ENCODE data around the gene PYGL.

Gene PYGL

GRCh38 chr14:50871914-50872732, 72.2 kb downstream of the PYGL start, which contains the start of gene ABHD12B:
TSS of gene ABHD12B (plus strand) at chr14:50872053. CDS start at chr14:50872175, 122 bp downstream.
- DNase-seq (ENCODE audit: low read depth in 2 of 2), result no peak

DNA sequence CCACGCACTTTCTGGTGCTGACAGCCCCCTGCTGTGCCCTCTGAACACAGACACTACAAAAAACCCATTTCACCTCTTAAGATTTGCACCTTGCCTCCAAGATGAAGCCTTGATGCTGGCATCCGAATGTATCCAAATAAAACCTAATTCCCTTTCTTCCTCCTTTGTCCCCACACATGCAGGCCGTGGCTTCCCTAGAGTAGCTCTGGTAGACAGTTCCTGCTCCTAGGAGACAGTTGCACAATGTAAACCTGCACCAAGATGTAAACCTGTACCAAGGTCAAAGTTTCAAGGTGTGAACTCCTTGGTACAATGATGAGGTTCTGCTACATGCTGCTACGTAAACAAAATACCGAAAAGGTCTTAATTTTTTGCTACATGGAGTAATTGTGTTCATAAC, 73.1 kb downstream of the PYGL start:
- no peak for DNase-seq (ENCODE audit: low read depth in 2 of 2)

GRCh38 chr14:50865391-50866076, 78.7 kb downstream of the PYGL start:
- DNase-seq (ENCODE audit: low read depth in 2 of 2), result no peak

GRCh38 chr14:50864946-50865345, 79.3 kb downstream of the PYGL start:
- no peak for DNase-seq (ENCODE audit: low read depth in 2 of 2)

DNA sequence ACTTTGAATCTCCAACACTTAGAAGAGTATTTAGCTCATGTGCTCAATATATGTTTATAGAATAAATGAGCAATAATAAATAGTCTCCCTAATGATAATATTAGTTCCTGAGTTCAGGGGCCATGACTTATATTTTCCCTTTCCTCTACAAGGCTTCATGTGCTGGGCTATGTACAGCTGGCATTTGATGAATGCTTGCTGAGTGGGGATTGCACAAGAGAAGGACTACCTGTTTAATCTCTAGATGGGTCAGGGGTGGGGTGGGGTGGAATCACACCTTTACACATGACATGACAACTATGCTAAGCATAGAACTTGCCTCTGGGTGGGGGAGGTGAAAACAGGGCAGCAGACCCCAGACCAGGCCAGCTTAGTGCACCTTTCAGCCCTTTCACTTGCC, 80.0 kb downstream of the PYGL start:
- no peak for DNase-seq (ENCODE audit: low read depth in 2 of 2)

- no peak for DNase-seq (ENCODE audit: low read depth in 2 of 2)
Observed at GRCh38 chr14:50862036-50862570, 82.2 kb downstream of the PYGL start.

- peak; percentile 78 to 87 for DNase-seq (ENCODE audit: low read depth in 2 of 2)
Observed at GRCh38 chr14:50860478-50861086, 83.7 kb downstream of the PYGL start.

DNA sequence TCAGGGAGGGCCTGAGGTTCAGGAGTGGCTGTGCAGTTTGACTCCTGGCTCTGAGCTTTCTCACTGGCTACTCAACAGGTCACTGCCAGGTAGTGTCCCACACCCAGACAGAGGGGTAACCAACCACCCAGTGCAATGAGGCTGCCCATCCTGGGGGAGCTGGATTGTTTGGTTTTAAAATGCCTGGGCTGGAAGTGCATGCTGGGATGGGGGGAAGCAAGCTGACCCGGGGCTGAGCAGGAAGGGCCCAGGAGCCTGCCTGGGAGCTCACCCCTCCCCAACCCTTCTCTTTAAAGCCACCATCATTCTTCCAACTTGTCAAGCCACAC, 85.0 kb downstream of the PYGL start:
- no peak for DNase-seq (ENCODE audit: low read depth in 2 of 2)

- DNase-seq (ENCODE audit: low read depth in 2 of 2), result no peak
Observed at GRCh38 chr14:50856660-50857059, 87.6 kb downstream of the PYGL start.

DNA sequence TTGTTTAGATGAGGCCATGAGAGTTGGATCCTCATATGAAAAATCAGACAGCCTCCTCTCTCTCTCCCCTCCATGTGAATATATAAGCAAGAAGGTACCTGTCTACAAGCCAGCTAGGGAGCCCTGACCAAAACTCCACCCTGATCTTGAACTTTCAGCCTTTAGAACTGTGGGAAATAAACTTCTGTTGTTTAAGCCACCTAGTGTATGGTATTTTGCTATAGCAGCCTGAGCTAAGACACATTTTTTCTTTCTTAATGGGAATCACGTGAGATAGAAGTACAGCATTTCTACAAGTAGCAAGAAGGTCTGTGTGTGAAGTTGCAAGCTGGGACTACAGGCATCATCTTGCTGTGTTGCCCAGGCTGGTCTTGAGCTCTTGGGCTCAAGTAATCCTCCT, 88.7 kb downstream of the PYGL start:
- DNase-seq (ENCODE audit: low read depth in 2 of 2), result no peak

Measured in stimulated activated CD4-positive, alpha-beta T cell treated with anti-CD3 and anti-CD28 coated beads, Interleukin-4, amount 100 ng/mL, for 48 hours (primary cell).